Activated T-cell treated with anti-CD3 and anti-CD28 coated beads for 24 hours (primary cell): ENCODE data around the gene ZNF467.

Source experiments
- DNase-seq: peaks from one replicate; pipeline ENCODE4 v3.0.0-alpha.2; 2020; ENCODE audit warnings: low read depth

The ZNF467 gene

DNA sequence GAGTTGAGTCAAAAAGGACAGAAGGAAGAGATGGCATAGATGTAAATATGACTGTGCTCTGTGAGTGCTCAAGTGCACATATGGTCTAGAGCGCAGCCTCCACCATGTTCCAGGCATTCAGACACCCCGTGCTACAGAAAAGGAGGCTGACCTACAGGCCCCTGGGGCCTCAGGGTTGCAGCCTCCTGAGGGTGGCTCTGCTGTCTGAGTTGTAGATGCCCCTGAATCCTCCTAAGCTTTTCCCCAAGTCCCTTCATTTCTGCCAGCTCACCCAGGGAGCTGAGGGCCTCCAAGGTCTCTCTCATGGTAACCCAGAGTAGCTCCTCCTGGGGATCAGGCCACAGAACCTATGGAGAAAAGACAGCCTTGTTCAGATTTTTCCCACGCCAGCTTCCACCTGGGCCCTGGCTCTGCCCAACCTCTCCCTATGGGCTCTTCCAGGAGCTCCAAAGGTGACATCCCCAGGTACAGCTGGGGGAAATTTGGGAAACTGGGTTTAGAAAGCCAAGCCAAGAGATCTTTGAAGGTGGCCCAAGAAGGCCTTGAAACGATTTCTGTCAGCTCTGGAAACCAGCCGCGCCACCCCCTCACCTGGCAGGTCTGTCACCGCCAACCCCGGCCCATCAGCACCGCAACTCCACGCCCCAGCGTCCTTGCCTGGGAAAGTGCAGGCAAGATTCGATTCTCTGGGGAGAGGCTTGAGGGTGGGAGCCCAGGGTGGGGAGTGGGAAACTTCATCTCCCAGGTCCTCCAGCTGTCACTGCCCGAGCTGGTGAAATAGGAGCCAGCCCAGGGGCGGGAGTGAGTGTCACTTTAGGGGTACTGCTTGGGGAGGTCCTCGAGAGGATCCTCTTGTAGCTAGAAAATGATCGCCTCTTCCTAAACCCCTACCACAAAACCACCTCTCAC is 2.4 kb downstream of the ZNF467 start:
- no peak for DNase-seq

- no peak for DNase-seq
Observed at GRCh38 chr7:149769915-149770314, 3.5 kb downstream of the ZNF467 start.

DNA sequence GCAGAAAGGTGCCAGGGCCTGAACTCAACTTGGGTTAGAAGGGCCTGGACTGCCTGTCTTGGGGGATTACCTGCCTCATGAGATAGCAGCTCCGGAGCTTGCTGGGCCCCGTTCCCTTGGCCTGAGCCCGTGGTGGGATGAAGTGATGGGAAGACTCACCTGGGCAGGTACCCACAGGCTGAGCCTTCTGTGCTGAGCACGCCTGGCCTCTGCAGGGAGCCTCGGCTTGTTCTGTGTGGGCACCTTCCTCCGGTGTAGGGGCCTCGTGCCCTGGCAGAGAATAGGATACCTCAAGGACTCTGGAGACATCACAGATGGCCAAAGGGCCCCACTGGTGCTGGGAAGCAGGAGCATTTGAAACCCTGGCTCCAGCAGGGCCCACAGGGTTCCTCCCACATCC is 4.5 kb downstream of the ZNF467 start:
- DNase-seq: no peak

DNA sequence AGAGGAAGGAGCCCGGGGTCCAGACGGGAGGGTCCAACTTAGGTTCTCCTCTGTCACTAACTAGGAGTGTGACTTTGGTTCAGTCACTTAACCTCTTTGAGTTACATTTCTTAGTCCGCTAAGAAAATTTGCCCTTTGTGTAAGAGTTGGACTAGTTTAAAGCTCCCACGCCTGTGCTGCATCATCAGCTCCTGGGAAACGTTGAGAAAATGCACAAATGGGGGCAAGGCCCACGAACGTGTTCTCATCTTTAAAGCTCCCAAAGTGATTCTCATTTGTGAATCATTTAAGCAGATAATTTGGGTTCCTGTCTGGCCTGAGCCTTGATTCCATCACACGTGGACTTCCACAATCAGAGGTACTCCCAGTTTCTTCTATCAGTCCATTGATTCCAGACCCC is 6.3 kb downstream of the ZNF467 start:
- DNase-seq: no peak

DNA sequence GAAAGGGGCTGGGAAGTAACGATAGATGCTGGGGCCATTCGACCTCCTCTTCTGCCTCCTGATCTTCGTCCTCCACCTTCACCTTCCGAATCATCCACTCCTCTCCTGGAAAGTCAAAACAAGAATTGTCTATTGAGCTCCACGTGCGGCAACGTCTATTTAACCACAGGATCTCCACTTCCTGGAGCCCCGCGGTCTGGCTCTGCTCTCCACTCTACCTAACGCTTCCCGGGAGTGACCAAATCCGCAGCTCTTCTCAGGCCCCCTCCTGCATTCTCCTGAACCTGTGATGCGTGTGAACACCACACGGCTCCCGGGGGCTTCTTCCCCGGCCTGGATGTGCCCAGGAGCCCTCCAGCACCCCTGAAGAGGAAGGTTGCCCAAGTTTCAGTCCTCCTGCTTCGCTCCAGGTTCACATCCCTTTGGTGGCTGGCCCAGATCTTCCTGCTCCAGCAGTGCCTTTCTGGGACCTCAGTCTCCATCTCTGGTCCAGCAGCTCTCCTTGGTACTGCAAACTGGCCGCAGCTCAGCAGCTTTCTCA is 7.2 kb downstream of the ZNF467 start:
- DNase-seq: no peak

GRCh38 chr7:149765399-149766121 is 7.8 kb downstream of the ZNF467 start:
- no peak for DNase-seq

- no peak for DNase-seq
Observed at GRCh38 chr7:149764481-149765398, 8.6 kb downstream of the ZNF467 start.

DNA sequence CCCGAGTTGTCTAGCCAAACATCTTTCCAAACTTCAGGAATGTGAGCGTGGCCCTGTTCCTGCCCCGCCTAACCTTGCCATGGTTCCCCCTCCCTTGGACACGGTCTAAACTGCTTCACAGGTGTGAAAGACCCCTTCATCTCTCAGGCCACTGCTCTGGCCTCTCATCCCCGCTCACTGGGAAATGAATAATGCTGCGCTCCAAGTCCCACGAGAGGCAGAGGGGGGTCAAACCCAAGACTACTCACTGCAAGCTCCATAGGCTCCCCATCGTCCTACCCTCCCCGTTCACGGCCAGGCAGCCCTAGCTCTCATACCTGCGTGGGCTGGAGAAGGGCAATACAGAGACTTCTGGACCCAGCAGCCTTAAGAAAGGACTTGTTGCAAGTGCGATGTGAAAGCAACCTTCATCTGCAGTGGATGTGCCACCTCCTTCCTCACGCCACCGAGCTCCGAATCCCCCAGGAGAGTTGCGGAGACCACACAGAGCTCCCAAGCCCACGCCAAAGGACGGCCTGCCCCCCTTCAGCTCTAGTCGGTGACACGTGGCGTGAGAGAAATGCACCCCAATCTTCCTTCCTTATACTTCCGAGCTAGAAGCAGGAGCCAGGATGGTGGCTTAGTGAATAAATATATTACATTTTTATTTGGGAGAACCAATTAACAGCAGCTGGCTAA is 9.7 kb downstream of the ZNF467 start:
- DNase-seq: no peak

DNA sequence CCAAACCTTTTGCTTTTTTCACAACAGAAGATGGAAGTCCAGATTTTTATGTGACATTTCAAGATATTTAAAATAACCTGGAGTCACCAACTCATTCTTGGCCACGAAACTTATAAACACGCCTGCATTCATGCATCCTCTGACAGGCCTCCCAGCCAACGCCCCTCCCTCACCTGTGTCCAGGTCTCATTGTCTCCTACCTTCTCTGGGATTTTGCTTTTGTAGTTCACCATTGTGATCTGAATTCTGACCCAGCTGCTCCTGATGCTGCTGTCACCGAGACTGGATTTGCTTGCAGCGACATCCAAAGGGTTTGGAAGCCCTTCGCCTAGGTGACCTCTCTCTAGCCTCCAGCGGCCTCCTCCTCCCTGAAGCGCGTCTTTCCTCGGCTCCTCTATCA is 10.8 kb downstream of the ZNF467 start:
- DNase-seq: no peak

GRCh38 chr7:149762089-149762488 is 11.3 kb downstream of the ZNF467 start:
- no peak for DNase-seq

GRCh38 chr7:149761307-149761706 is 12.1 kb downstream of the ZNF467 start:
- DNase-seq: no peak

DNA sequence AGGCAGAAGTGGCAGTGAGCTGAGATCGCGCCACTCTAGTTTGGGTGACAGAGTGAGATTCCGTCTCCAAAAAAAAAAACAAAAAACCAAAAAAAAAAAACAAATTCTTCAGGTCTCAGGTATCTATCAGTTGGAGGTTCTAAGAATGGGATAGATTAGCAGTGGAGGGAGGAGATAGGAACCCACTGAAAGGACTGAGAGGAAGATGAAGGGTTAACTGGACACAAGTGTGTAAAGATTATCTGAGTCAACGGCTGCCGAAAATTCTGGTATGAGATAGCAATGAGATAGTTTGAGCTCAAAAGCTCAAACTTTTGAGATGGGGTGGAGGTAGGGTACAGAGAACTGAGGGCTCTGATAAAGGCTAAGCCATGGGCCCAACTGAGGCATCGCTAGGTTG is 12.8 kb downstream of the ZNF467 start:
- DNase-seq: no peak

GRCh38 chr7:149759093-149759860 is 14.1 kb downstream of the ZNF467 start:
- DNase-seq: no peak

- no peak for DNase-seq
Observed at GRCh38 chr7:149753375-149754233, 19.8 kb downstream of the ZNF467 start.

DNA sequence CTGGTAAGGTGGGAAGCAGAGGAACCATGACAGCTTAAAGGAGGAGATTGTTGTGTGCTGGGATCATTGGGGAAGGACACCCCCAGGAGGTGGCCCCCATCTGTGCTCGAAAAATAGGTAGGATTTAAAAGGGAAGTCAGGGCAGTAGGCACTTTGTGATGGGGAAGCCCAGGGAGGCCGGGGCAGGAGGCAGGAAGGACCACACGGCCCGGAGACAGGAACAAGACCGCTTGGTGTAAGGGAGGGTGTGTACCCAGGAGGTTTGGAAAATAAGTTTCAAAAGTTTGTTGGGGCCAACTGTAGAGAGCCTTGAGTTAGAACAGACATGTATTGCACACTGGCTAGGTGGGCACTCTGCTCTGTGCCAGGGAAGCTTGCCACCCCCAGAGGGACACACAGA is 20.7 kb downstream of the ZNF467 start:
- DNase-seq: no peak

GRCh38 chr7:149751043-149751775 is 22.2 kb downstream of the ZNF467 start:
- DNase-seq: no peak

DNA sequence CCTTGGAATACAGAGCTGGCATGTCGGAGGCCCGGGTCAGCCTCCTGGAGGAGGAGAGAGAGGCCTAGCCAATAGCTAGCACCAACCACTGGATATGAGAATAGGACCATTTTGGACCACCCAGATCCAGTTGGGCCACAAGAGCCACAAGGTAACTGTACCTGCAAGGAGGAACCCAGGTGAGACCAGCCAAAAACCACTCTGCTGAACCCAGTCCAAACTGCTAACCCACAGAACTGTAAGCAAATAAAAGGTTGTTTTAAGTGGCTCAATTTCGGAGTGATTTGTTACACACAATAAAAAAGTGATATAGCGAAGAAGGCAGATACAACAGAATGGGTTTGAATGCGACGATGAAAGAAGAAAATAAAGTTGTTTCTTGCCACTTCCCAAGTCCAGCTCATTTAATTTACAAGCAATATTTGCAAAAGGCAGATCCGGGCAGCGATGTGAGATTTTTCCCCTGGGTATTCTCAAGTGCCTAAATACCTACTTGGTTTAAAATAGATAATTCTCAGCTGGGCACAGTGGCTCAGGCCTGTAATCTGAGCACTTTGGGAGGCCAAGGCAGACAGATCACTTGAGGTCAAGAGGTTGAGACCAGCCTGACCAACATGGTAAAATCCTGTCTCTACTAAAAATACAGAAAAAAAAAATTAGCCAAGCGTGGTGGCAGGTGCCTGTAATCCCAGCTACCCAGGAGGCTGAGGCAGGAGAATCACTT is 23.1 kb downstream of the ZNF467 start:
- DNase-seq: no peak
